ENCODE data around the gene HP. TPM values are rescaled to one million over a fixed set of nuclear protein-coding genes. Genes with fewer than 3 reads are reported as not detected.

The HP gene
- total and polyA plus RNA-seq, 2 of the 13 experiments (the other 11 are each of a cell fraction or from before 2014, with no cell fraction given) = 387 to 524 TPM

DNA sequence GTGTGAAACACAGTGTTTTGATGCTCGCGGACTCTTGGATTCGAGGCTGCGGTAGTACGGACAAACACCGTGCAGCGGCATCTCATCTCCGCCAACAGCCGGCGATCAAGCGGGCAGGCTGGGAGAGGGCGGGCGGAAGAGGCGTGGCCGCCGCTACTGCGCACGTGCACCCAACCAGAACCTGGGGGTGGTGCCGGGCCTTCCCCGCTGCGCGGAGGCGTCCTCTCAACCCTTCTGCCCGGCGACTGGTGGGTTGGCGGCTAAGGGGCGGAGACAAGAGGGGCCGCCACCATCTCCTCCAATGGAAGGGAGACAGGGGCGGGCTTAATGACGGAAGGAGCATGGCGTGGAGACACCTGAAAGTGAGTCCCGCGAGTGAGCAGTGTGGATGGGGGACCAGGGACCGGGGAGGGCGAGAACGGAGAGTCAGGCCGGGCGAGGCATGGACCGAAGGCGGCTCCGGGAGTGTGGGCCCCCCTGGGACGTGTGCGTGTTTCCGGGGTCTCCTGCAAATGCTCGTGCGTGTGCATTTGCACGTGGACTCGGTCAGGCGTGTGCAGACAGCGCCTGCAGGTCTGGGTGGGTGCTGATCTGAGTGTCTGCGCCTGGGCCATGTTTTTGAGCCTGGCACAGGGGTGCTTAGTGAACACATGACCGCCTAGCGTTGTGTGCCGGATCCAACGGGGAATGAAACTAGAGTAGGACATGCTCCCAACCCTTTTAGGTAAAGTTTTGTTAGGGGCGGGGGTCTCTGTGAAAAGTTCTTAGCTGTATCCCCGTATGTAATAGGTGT lies 45.7 kb upstream of the HP start, which contains the start of gene DHODH (continued):
- TF ChIP-seq, protein P1, sequence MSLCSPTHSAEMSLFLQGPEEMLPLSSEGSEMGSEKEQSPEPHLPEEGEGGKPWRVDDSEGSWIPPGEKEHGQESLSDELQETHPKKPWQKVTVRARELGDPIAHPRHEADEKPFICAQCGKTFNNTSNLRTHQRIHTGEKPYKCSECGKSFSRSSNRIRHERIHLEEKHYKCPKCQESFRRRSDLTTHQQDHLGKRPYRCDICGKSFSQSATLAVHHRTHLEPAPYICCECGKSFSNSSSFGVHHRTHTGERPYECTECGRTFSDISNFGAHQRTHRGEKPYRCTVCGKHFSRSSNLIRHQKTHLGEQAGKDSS (CRISPR knock-in tag; IDR thresholded peaks at IDR 0.05; ENCODE audit: borderline replicate concordance, low read depth) = peak; percentile 91
- TF ChIP-seq HNRNPL (IDR thresholded peaks at IDR 0.05; ENCODE audit: low read depth, low read length) (0 out of 2 replicates have a peak, but pooled peaks have one; percentile 56), NRL (CRISPR knock-in tag; IDR thresholded peaks at IDR 0.05; ENCODE audit: borderline replicate concordance) (peak; percentile 78), ZNF10 (CRISPR knock-in tag; IDR thresholded peaks at IDR 0.05; ENCODE audit: borderline replicate concordance, low read depth) (no peak), ZNF724P (CRISPR knock-in tag; IDR thresholded peaks at IDR 0.05; ENCODE audit: borderline replicate concordance) (peak; percentile 52; the same call in 1 of the 2 replicates), ZNF841 (CRISPR knock-in tag; IDR thresholded peaks at IDR 0.05; ENCODE audit: borderline replicate concordance) (no peak), ZNF550 (CRISPR knock-in tag; IDR thresholded peaks at IDR 0.05; ENCODE audit: borderline replicate concordance) (peak; percentile 97; the same call in 1 of the 2 replicates), ATF7-NPFF (CRISPR knock-in tag; IDR thresholded peaks at IDR 0.05; ENCODE audit: low read depth) (peak; percentile 81), FOXO1 (CRISPR knock-in tag; IDR thresholded peaks at IDR 0.05) (no peak; the same call in 1 of the 2 replicates), ZFP62 (CRISPR knock-in tag; IDR thresholded peaks at IDR 0.05) (no peak), ZNF124 (CRISPR knock-in tag; IDR thresholded peaks at IDR 0.05) (peak; percentile 75; the same call in 1 of the 2 replicates), ZNF460 (CRISPR knock-in tag; IDR thresholded peaks at IDR 0.05; ENCODE audit: borderline replicate concordance) (peak; percentile 8; the same call in 1 of the 2 replicates), BCL6 (CRISPR knock-in tag; IDR thresholded peaks at IDR 0.05) (peak; percentile 44; the same call in 1 of the 2 replicates), ZNF615 (CRISPR knock-in tag; IDR thresholded peaks at IDR 0.05; ENCODE audit: borderline replicate concordance) (no peak), ZFP36 (IDR thresholded peaks at IDR 0.05; ENCODE audit: borderline replicate concordance, low read depth, low read length, partially characterized antibody) (peak; percentile 24), XRCC5 (optimal IDR thresholded peaks at IDR 0.05; ENCODE audit: low read length) (peak; percentile 89), GLI4 (CRISPR knock-in tag; IDR thresholded peaks at IDR 0.05; ENCODE audit: borderline replicate concordance) (0 out of 2 replicates have a peak, but pooled peaks have one; percentile 26), ATF1 (CRISPR knock-in tag; IDR thresholded peaks at IDR 0.05) (peak; percentile 62; the same call in 1 of the 2 replicates), NPAS2 (CRISPR knock-in tag; IDR thresholded peaks at IDR 0.05; ENCODE audit: borderline replicate concordance) (no peak), SMAD1 (CRISPR knock-in tag; IDR thresholded peaks at IDR 0.05; ENCODE audit: borderline replicate concordance, low read depth) (peak; percentile 75; the same call in 1 of the 2 replicates), ZC3H4 (CRISPR knock-in tag; IDR thresholded peaks at IDR 0.05; ENCODE audit: borderline replicate concordance) (no peak; the same call in 1 of the 2 replicates)
- TF ChIP-seq, protein P2, sequence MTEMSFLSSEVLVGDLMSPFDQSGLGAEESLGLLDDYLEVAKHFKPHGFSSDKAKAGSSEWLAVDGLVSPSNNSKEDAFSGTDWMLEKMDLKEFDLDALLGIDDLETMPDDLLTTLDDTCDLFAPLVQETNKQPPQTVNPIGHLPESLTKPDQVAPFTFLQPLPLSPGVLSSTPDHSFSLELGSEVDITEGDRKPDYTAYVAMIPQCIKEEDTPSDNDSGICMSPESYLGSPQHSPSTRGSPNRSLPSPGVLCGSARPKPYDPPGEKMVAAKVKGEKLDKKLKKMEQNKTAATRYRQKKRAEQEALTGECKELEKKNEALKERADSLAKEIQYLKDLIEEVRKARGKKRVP (CRISPR knock-in tag; IDR thresholded peaks at IDR 0.05) = no peak; a peak in 1 of 4 replicates
- TF ChIP-seq, protein P3, sequence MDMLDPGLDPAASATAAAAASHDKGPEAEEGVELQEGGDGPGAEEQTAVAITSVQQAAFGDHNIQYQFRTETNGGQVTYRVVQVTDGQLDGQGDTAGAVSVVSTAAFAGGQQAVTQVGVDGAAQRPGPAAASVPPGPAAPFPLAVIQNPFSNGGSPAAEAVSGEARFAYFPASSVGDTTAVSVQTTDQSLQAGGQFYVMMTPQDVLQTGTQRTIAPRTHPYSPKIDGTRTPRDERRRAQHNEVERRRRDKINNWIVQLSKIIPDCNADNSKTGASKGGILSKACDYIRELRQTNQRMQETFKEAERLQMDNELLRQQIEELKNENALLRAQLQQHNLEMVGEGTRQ (IDR thresholded peaks at IDR 0.05; ENCODE audit: low read depth, low read length) = no peak
- TF ChIP-seq, protein P3 (CRISPR knock-in tag; IDR thresholded peaks at IDR 0.05; ENCODE audit: borderline replicate concordance) = peak; percentile 61; the same call in 1 of the 2 replicates
- TF ChIP-seq, protein P4, sequence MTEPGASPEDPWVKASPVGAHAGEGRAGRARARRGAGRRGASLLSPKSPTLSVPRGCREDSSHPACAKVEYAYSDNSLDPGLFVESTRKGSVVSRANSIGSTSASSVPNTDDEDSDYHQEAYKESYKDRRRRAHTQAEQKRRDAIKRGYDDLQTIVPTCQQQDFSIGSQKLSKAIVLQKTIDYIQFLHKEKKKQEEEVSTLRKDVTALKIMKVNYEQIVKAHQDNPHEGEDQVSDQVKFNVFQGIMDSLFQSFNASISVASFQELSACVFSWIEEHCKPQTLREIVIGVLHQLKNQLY (CRISPR knock-in tag; IDR thresholded peaks at IDR 0.05) = peak; percentile 33; the same call in 1 of the 2 replicates

Measured in HepG2 (cell line).